DND-41 (cell line): ENCODE data around the gene MAFG.

ENCODE experiments used
- ATAC-seq: fragments of 200-7000 bp; cut with Tn5 transposase; 3 replicates; pipeline ENCODE4 v1.9.1; 2021; ENCODE audit warnings: low read depth; ENCODE audit not compliant: insufficient read depth
- DNase-seq: peaks from one replicate; pipeline ENCODE4 v3.0.0-alpha.2; 2020
- H2AFZ ChIP-seq: 2 replicates; pipeline ENCODE4 v1.6.0; 2012; ENCODE audit warnings: low read depth, low read length
- H3K27ac ChIP-seq: 2 replicates; pipeline ENCODE4 v1.5.1; 2012; ENCODE audit warnings: low read length, inconsistent platforms
- H3K27me3 ChIP-seq: fragments of 200-600 bp; sonication (generic); 2 replicates; pipeline ENCODE4 v1.6.0; 2012; ENCODE audit warnings: low read length, mild to moderate bottlenecking, inconsistent platforms; ENCODE audit not compliant: insufficient read depth, poor library complexity
- H3K36me3 ChIP-seq: 2 replicates; pipeline ENCODE4 v1.5.1; 2012; ENCODE audit warnings: low read length, inconsistent platforms; ENCODE audit not compliant: insufficient read depth
- H3K4me1 ChIP-seq: 2 replicates; pipeline ENCODE4 v1.5.1; 2012; ENCODE audit warnings: mild to moderate bottlenecking, low read length; ENCODE audit not compliant: insufficient read depth
- H3K4me2 ChIP-seq: 2 replicates; pipeline ENCODE4 v1.6.0; 2012; ENCODE audit warnings: mild to moderate bottlenecking, moderate library complexity, low read length, inconsistent platforms; ENCODE audit not compliant: insufficient read depth
- H3K4me3 ChIP-seq, 2 experiments: fragments of 200-600 bp in 1 of 2; shearing (Covaris generic) in 1 of 2; 2 replicates each; pipeline ENCODE4 v1.5.1; 2012 to 2016; ENCODE audit warnings: inconsistent platforms in 2 of 2, low read length in 2 of 2, mild to moderate bottlenecking in 2 of 2, low read depth in 1 of 2, moderate library complexity in 1 of 2
- H3K79me2 ChIP-seq: 2 replicates; pipeline ENCODE4 v1.6.0; 2012; ENCODE audit warnings: low read length, inconsistent platforms; ENCODE audit not compliant: insufficient read depth
- H3K9ac ChIP-seq: 2 replicates; pipeline ENCODE4 v1.6.0; 2012; ENCODE audit warnings: low read depth, mild to moderate bottlenecking, inconsistent platforms, low read length, moderate library complexity
- H3K9me3 ChIP-seq: 2 replicates; pipeline ENCODE4 v1.5.1; 2012; ENCODE audit warnings: low read length, moderate library complexity, mild to moderate bottlenecking, inconsistent platforms; ENCODE audit not compliant: insufficient read depth, severe bottlenecking
- H4K20me1 ChIP-seq: 2 replicates; pipeline ENCODE4 v1.6.0; 2012; ENCODE audit warnings: low read length; ENCODE audit not compliant: insufficient read depth
- EZH2 ChIP-seq: IDR thresholded peaks from 3 replicates; pipeline ENCODE4 v1.6.1; 2012; ENCODE audit warnings: borderline replicate concordance, low read depth, mild to moderate bottlenecking, moderate library complexity, low read length, inconsistent platforms; ENCODE audit not compliant: severe bottlenecking
- TF ChIP-seq, protein P1 (sequence below): IDR thresholded peaks from 2 replicates; pipeline ENCODE4 v1.5.1; 2012; ENCODE audit warnings: borderline replicate concordance, low read length, moderate library complexity, mild to moderate bottlenecking; ENCODE audit not compliant: poor library complexity, severe bottlenecking; ENCODE audit errors: extremely low read depth

Gene MAFG

DNA sequence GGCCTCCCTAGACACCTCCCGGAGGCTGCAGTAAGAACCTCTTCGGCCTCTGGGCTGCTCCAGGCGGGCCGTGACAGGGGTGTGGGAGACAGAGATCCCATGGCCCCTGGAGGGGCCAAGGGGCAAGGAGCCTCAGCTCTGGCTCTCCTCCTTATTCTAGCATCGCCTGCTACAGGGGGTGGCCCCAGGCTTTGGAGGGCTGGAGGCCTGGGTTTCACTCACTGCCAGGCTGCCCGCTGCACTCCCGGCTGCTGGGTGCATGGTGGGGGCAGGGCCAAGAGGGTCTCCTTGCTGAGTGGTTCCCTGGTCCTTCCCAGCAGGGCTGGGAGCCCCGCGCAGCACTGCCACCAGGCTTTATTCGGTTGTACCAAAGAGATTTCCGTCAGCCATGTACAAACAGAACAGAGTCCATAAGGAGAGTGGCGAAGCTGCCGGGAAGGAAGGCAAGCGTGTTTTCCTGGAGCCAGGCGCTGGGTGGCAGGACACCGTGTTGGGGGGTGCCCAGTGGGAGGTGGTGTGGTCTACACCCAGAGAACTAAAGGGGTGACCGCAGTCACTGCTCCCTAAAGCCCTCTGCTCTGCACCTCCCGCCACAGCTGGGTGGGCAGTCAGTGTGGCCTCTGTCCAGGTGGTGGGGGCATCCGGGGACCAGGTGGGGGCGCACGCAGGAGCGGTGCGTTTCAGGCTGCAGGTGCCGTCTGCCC is 23.5 kb downstream of the MAFG start:
- no peak for DNase-seq
- H3K36me3 ChIP-seq, result peaks cover 80% of the 10 kb centered on the region
- peaks cover 2% of the 10 kb centered on the region; the same call in 1 of the 2 replicates for H3K79me2 ChIP-seq
- H3K9me3 ChIP-seq, result no peaks in the 10 kb centered on the region
- H3K4me2 ChIP-seq, result no peak overlapping the region
- peaks cover 27% of the 10 kb centered on the region; the same call in 1 of the 2 replicates for H4K20me1 ChIP-seq
- ATAC-seq, result no peak
- no peak overlapping the region for H3K27ac ChIP-seq
- peaks cover 1% of the 10 kb centered on the region for H3K4me1 ChIP-seq
- H3K27me3 ChIP-seq, result no peaks in the 10 kb centered on the region
- no peak for TF ChIP-seq EZH2
- TF ChIP-seq, protein P1, sequence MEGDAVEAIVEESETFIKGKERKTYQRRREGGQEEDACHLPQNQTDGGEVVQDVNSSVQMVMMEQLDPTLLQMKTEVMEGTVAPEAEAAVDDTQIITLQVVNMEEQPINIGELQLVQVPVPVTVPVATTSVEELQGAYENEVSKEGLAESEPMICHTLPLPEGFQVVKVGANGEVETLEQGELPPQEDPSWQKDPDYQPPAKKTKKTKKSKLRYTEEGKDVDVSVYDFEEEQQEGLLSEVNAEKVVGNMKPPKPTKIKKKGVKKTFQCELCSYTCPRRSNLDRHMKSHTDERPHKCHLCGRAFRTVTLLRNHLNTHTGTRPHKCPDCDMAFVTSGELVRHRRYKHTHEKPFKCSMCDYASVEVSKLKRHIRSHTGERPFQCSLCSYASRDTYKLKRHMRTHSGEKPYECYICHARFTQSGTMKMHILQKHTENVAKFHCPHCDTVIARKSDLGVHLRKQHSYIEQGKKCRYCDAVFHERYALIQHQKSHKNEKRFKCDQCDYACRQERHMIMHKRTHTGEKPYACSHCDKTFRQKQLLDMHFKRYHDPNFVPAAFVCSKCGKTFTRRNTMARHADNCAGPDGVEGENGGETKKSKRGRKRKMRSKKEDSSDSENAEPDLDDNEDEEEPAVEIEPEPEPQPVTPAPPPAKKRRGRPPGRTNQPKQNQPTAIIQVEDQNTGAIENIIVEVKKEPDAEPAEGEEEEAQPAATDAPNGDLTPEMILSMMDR, result no peak
- no peak overlapping the region for H2AFZ ChIP-seq
- no peak overlapping the region for H3K4me3 ChIP-seq
- no peak overlapping the region for H3K9ac ChIP-seq

DNA sequence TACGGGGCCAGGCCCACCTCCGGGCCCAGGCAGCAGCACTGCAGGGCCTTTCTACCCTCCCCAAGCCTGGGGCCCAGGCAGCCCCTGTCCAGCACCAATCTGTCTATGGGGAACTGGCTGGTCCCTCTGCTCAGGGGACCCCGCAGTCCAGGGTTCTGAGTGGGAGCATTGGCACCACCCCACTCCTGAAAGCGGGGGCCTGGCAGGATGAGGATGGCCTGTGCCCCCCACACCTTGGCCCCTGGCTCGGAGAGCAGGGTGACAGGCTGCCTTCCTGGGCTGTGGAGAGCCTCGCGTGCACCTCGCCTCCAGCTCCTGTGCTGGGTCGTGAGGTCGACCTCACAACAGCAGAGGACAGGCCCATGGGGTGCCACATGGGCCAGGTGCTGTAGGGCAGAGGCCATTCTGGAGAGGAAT is 24.1 kb downstream of the MAFG start:
- TF ChIP-seq, protein P1, result no peak
- no peak for TF ChIP-seq EZH2
- Histone ChIP-seq H3K36me3 (peaks cover 80% of the 10 kb centered on the region), H3K79me2 (no peaks in the 10 kb centered on the region; the same call in 1 of the 2 replicates), H3K4me2 (no peak overlapping the region), H3K27me3 (no peaks in the 10 kb centered on the region), H3K9ac (no peak overlapping the region), H3K4me1 (no peaks in the 10 kb centered on the region), H4K20me1 (peaks cover 25% of the 10 kb centered on the region; the same call in 1 of the 2 replicates), H3K4me3 (no peak overlapping the region), H3K9me3 (no peaks in the 10 kb centered on the region), H3K27ac (no peak overlapping the region), H2AFZ (no peak overlapping the region)
- ATAC-seq (no peak), DNase-seq (no peak)

DNA sequence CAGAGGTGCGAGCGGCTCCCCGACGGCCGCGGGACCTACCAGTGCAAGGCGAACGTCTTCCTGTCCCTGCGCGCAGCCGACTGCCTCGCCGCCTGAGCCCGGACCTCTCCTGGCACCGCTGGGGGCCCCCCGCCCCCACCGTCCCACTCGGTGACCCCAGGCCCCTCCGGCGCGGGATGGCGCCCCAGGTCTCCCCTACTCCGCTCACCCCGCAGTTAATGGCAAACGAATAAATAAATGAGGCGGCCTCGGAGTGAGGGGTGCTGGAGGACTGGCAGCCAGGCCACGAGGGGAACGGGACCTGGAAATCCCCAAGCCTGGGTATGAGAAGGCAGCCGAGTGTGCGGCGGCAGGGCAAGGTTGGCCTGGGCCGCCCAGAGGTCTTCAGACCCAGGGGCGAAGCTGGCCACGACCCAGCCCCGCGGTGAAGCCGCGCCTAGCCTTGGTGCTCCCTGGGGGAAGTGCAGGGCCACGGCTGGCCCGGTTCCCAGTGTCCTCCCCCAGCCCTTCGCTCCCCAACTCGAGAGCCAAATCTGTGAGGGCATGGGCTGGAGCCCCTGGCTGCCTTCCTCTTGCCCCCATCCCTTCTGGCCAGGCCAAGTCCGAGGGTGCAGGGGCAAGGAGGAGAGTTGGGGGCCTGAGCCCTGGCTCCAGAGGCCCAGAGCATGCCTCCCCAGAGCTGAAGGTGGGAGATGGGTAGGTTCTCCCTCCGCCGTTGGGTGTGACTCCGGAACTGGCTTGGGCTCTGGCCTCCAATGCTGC is 24.7 kb downstream of the MAFG start:
- H3K27me3 ChIP-seq, result no peaks in the 10 kb centered on the region
- peaks cover 4% of the 10 kb centered on the region; the same call in 1 of the 2 replicates for H3K79me2 ChIP-seq
- no peak overlapping the region for H2AFZ ChIP-seq
- H3K9me3 ChIP-seq, result no peaks in the 10 kb centered on the region
- no peak overlapping the region for H3K4me2 ChIP-seq
- no peaks in the 10 kb centered on the region for H3K4me1 ChIP-seq
- H3K27ac ChIP-seq, result no peak overlapping the region
- no peak overlapping the region for H3K4me3 ChIP-seq
- DNase-seq, result no peak
- H4K20me1 ChIP-seq, result peaks cover 19% of the 10 kb centered on the region; the same call in 1 of the 2 replicates
- H3K36me3 ChIP-seq, result peaks cover 80% of the 10 kb centered on the region
- no peak for ATAC-seq
- TF ChIP-seq EZH2, result no peak
- TF ChIP-seq, protein P1, result no peak
- H3K9ac ChIP-seq, result no peak overlapping the region
